Measurements from ENCODE around the gene ZNF787. TPM values are rescaled to one million over a fixed set of nuclear protein-coding genes. Genes with fewer than 3 reads are reported as not detected.

The ZNF787 gene
- polyA plus RNA-seq, 2 of the 4 experiments (the other 2 are of a cell fraction) = 12.5 to 35.1 TPM

DNA sequence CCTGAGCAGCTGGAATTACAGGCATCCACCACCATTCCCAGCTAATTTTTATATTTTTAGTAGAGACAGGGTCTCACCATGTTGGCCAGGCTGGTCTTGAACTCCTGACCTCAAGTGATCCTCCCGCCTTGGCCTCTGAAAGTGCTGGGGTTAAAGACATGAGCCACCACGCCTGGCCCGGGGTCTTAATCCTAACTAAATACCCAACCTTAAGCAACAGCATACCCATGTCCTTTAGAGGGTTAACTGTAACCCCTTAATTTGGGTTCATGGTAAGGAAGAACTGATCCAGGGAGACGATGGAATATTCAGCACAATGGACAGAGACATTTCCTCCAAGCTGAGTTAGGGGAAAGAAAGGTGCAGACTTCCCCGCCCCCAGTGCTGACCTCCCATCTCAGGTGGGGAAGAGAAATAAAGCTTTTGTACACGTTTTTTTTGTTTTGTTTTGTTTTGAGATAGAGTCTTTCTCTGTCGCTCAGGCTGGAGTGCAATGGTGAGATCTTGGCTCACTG is 46.0 kb upstream of the ZNF787 start (continued):
- TF ChIP-seq GATA3 (IDR thresholded peaks at IDR 0.05; ENCODE audit: borderline replicate concordance) = no peak

DNA sequence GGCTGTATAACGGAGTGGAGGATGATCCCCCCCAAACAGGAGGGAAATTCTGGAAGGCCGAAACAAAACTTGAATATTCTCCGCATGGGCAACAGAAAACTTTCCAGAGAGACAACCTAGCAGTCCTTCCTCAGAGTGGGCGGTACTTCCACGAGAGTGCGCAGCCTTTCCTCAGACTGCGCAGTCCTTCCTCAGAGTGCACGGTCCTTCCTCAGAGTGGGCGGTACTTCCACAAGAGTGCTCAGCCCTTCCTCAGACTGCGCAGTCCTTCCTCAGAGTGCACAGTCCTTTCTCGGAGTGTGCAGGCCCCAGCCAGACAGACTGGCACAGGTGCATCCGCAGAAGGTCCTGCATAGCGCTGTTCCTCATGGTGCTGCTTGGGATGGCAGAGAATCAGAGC is 42.0 kb upstream of the ZNF787 start:
- DNase-seq (ENCODE audit: low read depth in 1 of 2, low spot score in 1 of 2) (no peak), ATAC-seq (peak; percentile 20 to 41; a peak in 4 of 6 replicates), FAIRE-seq (no peak)
- TF ChIP-seq CBX2 (IDR thresholded peaks at IDR 0.05; ENCODE audit: borderline replicate concordance, low read depth) (no peak), JUNB (IDR thresholded peaks at IDR 0.05) (no peak), CEBPB (IDR thresholded peaks at IDR 0.05) (no peak), CBX8 (IDR thresholded peaks at IDR 0.05) (no peak), KDM1A (IDR thresholded peaks at IDR 0.05; ENCODE audit: low read depth) (no peak), NR3C1 (IDR thresholded peaks at IDR 0.05) (no peak), FOSB (CRISPR knock-in tag; IDR thresholded peaks at IDR 0.05) (no peak), GATA3 (IDR thresholded peaks at IDR 0.05; ENCODE audit: borderline replicate concordance) (no peak), EHF (CRISPR knock-in tag; IDR thresholded peaks at IDR 0.05) (no peak)
- TF ChIP-seq, protein P1, sequence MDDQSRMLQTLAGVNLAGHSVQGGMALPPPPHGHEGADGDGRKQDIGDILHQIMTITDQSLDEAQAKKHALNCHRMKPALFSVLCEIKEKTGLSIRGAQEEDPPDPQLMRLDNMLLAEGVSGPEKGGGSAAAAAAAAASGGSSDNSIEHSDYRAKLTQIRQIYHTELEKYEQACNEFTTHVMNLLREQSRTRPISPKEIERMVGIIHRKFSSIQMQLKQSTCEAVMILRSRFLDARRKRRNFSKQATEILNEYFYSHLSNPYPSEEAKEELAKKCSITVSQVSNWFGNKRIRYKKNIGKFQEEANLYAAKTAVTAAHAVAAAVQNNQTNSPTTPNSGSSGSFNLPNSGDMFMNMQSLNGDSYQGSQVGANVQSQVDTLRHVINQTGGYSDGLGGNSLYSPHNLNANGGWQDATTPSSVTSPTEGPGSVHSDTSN (IDR thresholded peaks at IDR 0.05) = no peak
- TF ChIP-seq, protein P2, sequence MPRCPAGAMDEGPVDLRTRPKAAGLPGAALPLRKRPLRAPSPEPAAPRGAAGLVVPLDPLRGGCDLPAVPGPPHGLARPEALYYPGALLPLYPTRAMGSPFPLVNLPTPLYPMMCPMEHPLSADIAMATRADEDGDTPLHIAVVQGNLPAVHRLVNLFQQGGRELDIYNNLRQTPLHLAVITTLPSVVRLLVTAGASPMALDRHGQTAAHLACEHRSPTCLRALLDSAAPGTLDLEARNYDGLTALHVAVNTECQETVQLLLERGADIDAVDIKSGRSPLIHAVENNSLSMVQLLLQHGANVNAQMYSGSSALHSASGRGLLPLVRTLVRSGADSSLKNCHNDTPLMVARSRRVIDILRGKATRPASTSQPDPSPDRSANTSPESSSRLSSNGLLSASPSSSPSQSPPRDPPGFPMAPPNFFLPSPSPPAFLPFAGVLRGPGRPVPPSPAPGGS (IDR thresholded peaks at IDR 0.05) = no peak
- WGBS (ENCODE audit: missing lambda C conversion rate) = 92% methylated on average over 13 of the region's 13 CpGs
- Histone ChIP-seq H3K4me1 (no peaks in the 10 kb centered on the region), H3K27ac (no peak overlapping the region), H3K4me2 (no peak overlapping the region), H3K9me3 (no peaks in the 10 kb centered on the region; the same call in 2 of the 3 replicates), H3K4me3 (no peak overlapping the region)
- ChIA-PET CTCF (interaction anchor here (1.0 to 1.1 kb wide), 2 partner anchors 9 to 16 kb away, joined by 3 read pairs; no protein-coding TSS in a partner anchor), POLR2A (no interaction called here)

DNA sequence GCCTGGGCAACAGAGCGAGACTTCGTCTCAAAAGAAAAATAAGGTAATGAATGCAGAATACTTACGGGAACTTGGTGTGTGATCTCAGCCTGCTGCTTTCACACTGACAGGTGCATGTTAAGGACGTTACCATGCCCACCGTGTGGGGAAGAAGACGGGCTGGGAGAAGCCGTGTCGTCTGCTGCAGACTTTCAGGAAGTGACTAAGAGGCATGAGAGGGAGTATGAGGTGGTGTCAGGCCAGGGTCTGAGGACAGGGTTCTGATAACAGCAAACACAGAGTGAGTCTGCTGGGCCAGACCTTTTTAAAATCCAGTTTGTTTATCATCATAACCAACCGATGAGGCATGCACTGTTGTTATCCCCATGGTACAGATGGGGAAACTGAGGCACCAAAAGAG is 41.2 kb upstream of the ZNF787 start:
- TF ChIP-seq CHD2 (IDR thresholded peaks at IDR 0.05; ENCODE audit: low read length, partially characterized antibody) = no peak
- no peak for TF ChIP-seq GATA3 (IDR thresholded peaks at IDR 0.05; ENCODE audit: borderline replicate concordance)
- TF ChIP-seq JUN (IDR thresholded peaks at IDR 0.05) = no peak
- no peak for TF ChIP-seq HOXA7 (CRISPR knock-in tag; IDR thresholded peaks at IDR 0.05)
- no peak for TF ChIP-seq JUNB (IDR thresholded peaks at IDR 0.05)
- no peak for TF ChIP-seq NFE2L2 (conservative IDR thresholded peaks at IDR 0.05; ENCODE audit: low read length)
- no peak for TF ChIP-seq ESRRA (IDR thresholded peaks at IDR 0.05; ENCODE audit: borderline replicate concordance, low read length)
- no peak for TF ChIP-seq MAFK (IDR thresholded peaks at IDR 0.05; ENCODE audit: partially characterized antibody)
- no peak for TF ChIP-seq RFX5 (IDR thresholded peaks at IDR 0.05)
- no peak for TF ChIP-seq ZC3H11A (IDR thresholded peaks at IDR 0.05)
- TF ChIP-seq SREBF2 (IDR thresholded peaks at IDR 0.05) = no peak
- TF ChIP-seq ZFP36 (IDR thresholded peaks at IDR 0.05; ENCODE audit: borderline replicate concordance, partially characterized antibody) = no peak
- no peak for TF ChIP-seq PHF8 (IDR thresholded peaks at IDR 0.05; ENCODE audit: borderline replicate concordance, low read depth)
- no peak for TF ChIP-seq HOXB13 (CRISPR knock-in tag; IDR thresholded peaks at IDR 0.05; ENCODE audit: low read depth)
- DNase-seq (ENCODE audit: low read depth in 1 of 2, low spot score in 1 of 2) (no peak), ATAC-seq (peak in 1 of 2 experiments; percentile 36; a peak in 2 of 6 replicates), FAIRE-seq (no peak)
- 73% methylated on average over 9 of the region's 9 CpGs for WGBS (ENCODE audit: missing lambda C conversion rate)
- Histone ChIP-seq H3K4me1 (no peaks in the 10 kb centered on the region), H3K27ac (no peak overlapping the region), H3K4me3 (no peak overlapping the region), H3K4me2 (no peak overlapping the region), H3K9me3 (no peaks in the 10 kb centered on the region; the same call in 2 of the 3 replicates)
- POLR2A ChIA-PET = no interaction called here
- CTCF ChIA-PET = interaction anchor here (0.7 to 1.1 kb wide), 3 partner anchors 8 to 30 kb away, joined by 3 to 5 read pairs (median 3); no protein-coding TSS in a partner anchor

Measured in A549 (cell line).